ENCODE measurements around the gene FBXW2.
"Not testable (repeated sequence)": the region's sequence is repeated elsewhere in the genome, so short reads cannot be mapped to it uniquely, and the experiment has no call there.

The FBXW2 gene, protein sequence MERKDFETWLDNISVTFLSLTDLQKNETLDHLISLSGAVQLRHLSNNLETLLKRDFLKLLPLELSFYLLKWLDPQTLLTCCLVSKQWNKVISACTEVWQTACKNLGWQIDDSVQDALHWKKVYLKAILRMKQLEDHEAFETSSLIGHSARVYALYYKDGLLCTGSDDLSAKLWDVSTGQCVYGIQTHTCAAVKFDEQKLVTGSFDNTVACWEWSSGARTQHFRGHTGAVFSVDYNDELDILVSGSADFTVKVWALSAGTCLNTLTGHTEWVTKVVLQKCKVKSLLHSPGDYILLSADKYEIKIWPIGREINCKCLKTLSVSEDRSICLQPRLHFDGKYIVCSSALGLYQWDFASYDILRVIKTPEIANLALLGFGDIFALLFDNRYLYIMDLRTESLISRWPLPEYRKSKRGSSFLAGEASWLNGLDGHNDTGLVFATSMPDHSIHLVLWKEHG
- total RNA-seq, result 113 to 158 reads per million in 2 experiments

DNA sequence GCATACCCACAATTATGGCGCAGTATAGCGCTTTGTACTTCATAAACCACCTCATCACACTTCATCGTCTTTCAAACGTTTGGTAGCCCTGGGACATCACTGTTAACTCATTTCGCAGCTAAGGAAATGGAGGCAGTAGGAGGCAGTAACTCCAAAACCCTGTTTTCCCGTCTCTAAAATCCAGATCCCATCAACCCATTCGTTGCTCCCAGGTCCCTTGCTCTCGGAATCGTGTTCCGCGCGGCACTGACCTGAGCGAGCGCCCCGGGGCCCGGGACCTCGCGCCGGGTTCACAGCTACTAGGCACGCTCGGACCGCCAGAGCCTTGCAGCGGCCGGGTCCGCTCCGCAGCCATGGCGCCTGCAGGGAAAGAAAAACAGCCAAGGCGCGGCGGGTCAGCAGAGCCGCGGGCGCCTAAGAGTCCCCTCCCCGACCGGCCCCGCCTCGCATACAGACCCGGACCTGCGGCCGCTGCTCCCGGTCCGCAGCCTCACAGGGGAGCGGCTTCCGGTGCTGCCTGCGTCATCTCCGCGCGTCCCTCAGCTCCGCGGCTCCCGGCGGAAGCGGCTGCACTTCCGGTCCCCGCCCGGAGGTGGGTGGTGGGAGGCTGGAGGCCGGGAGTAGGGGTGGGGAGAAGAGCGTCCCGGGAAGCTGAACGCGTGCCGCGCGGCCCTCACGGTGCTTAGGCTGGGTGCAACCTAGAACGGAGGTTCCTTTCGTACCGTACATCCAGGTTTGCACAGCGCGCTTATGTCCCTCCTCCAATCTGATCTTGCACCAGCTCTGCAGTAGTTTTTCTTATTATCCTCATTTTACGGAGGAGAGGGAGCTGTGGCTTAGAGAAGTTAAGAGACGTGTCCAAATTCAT, at the start of gene FBXW2:
TSS of gene FBXW2 (minus strand) at position 519 of the 868 bp plus-strand sequence. CDS start 5,158 bp downstream, outside the sequence.
- peak; percentile 75 for DNase-seq (ENCODE audit: low read depth)

DNA sequence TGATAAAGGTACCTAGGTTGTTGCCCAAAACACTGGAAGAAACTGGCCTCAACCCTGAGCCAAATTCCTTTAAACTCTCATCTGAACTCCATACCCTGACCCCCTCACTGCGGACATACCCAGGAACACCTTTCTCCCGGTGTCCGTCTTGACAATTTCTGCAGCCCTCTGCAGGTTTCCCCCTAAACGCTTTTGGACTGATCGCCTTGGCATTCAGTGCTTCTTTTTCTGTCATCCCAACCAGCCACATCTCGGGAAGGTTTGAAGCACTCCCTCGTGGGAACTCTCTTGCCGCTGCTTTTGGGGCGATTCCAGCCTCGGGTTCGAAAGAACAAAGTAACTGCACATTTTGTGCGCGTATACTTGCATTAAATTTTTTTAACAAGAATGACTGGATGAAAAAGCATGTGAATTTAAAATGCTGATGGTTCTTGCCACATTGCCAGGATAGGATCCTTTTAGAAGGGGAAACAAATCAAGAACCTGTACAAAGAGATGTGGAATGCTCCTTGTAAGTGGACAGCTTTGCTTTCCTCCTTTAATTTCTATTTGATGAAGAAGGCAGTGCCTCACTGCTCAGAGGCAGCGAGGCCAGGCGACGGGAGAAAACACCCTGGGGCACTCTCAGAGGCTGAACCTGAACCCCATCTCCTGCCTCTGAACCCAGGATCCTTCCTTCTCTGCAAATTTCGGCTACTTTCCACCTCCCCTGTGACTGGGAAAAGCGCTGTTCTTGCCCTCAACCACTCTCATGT, 48.9 kb upstream of the FBXW2 start:
- no peak for DNase-seq (ENCODE audit: low read depth)

DNA sequence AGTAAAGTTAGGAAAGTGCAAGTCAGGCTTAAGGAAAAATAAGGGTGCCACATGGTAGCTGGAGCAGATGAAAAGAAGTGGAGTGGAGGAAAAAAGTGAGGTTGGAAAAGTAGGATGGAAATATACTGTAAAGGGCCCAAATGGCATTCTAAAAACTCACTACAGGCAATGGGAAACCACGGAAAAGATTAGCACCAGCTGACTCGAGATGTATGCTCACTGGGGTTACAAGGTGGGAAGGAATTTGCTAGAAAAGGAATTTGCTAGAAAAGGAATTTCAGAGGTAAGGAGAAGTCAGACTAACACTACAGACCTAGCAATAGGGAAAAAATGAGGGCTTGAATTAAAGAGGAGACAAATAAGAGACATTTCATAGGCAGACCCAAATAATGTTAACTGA, 45.9 kb upstream of the FBXW2 start:
- DNase-seq (ENCODE audit: low read depth), result no peak

DNA sequence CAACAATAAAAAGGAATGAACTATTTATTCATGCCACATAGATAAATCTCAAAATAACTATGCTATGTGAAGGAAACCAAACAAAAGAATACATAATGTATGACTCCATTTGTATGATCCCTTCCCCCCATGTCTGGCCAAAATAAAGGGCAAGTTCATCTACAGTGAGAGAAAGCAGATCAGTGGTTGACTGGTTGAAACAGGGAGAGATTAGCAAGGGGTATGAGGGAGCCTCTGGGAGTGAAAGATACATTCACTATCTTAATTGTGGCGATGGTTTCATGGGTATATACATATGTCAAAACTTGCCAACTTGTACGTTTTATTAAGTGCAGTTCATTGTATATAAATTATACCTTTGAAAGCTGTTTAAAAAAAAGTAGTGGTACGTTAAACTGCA, 44.7 kb upstream of the FBXW2 start:
- DNase-seq (ENCODE audit: low read depth), result no peak

DNA sequence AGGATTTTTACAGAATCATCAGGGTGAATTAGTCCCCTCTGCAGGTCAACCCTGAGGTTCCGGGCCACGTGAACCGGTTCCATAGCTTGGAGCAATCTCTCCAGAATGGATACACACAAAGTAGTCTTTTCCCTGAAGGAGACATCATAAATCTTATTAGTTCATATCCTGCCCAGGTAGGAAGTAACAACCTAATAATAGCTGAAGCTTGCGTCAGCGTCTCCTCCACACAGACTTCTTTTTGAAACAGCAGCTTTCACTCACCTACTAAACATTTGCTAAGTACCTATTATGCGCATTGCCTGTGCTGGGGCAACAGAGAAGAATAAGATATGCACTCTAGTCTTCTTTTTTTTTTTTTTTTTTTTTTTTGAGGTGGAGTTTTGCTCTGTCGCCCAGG, 40.1 kb upstream of the FBXW2 start:
- no peak for DNase-seq (ENCODE audit: low read depth)

DNA sequence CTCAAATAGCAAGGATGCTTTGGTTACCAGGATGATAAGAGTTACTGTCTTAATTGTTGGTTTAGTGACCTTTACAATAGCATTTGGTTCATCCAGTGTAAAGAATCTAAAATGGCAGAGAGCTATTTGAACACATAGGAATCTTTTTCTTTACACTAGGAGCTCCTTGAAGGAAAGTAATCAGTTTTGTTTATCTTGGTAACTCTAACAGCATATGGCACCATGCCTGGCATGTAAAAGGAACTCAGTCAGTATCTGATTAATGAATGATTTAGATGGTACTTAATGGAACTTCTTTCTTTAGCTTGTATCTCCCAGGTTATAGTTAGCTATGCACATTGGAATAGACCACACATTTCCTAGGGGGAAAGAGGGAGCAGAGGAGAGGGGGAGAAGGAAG, 39.6 kb upstream of the FBXW2 start:
- no peak for DNase-seq (ENCODE audit: low read depth)

DNA sequence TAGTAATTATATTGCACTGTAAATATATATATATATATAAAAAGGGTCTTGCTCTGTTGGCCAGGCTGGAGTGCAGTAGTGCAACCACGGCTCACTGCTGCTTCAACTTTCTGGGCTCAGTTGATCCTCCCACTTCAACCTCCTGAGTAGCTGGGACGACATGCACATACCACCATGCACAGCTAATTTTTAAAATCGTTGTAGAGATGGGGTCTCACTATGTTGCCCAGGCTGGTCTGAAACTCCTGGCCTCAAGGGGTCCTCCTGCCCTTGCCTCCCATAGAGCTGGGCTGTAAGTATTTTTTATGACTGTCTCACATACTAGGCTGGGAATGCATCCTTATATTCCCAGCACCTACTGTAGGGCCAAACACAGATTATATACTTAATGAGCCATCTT, 37.6 kb upstream of the FBXW2 start:
- no peak for DNase-seq (ENCODE audit: low read depth)

DNA sequence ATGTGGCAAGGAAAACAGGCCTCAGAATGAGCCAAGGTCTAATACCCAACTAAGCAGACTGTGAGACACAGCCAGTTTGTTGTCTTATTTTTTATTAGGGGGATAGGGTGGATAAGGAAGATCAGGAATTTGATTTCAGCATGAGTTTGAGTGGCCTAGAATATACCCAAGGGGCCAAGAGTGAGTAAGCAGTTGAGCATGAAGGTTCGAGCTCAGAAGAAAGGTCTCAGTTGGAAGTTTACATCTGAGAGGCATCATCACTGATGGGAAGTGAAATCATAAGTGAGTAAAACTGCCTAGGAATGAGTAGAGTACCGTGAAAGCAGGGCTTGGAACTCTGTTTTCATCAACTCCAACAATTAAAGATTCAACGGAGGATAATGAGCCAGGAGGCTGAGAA, 36.9 kb upstream of the FBXW2 start:
- DNase-seq (ENCODE audit: low read depth), result no peak

DNA sequence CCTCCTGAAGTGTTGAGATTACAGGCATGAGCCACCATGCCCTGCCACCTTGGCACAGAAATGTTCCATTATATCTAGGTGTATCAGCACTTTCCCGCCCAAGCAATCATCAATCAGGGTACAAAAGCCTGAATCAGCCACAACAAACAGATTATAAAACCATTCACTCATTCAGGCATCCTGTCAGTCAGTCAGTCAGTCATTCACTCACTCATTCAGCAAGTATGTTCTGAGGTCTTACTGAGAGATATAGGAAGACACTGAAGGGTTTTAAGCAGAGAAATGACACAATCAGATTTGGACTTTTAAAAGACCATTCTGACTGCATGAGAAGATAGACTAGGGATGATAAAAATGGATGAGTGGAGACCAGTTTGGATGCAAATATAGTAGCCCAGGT, 36.4 kb upstream of the FBXW2 start:
- no peak for DNase-seq (ENCODE audit: low read depth)

DNA sequence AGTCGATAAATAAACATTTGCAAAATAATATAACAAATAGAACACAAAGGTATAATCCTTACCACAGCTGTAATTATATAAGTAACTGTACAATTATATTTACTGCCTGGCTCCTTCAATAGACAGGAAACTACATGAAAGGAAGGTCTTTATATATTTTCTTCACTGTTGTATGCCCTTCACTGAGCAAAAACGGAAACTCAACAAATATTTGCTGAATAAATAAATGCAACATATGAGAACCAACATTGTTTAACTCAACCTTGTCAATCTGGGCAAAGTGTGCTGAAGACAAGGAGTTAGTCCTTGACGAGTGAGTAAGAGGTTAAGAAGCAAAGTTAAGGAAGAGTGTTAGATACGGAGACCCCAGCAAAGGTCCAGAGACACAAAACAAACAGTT, 26.9 kb upstream of the FBXW2 start:
- DNase-seq (ENCODE audit: low read depth), result no peak

DNA sequence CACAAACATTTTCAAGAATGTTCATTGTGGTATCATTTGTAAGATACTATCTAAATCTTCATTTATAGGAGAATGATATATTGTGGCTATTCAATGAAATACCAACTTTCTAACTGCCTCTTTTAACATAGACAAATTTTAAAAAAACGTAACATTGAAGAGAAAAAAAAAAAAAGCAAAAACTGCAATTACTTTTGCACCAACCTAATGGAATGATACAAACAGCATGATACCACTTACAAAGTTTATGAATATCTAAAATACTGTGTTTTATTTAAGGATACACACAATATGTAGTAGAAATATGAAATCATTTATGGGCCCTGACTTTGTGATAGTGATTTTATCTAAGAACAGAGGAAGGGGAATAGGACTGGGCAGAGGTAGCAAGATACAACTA, 25.4 kb upstream of the FBXW2 start:
- no peak for DNase-seq (ENCODE audit: low read depth)

DNA sequence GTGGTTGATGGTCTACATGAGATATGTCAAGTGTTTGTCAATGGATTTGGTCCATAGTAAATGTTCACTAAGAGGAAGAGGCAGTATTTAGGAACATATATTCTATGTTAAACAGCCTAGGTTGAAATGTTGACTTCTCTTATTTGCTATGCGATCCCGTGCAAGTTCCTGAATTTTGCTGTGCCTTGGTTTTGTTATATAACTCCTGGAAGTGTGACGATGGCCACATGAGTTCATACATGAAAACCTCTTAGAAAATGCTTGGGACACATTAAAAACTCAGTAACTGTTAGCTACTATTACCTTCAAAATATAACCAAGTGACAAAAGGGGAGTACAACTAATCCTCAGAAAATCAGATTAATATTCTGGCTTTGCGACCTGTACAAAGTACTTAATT, 21.9 kb upstream of the FBXW2 start:
- DNase-seq (ENCODE audit: low read depth), result no peak

DNA sequence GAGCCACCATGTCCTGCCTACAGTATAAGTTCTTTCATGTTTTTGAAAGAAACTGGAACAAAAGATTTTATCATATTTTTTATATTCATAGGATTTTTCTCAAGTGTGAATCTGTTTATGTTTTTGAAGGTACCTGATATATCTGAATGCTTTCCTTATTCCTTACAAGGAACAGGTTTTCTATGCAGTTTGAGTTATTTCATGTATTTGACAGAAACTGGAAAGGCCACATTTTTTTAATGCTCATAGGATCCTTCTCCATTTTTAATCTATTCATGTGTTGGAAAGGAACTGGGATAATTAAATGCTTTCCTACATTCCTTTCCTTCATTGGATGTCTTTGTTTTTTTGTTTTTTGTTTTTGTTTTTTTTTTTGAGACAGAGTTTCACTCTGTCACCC, 15.7 kb upstream of the FBXW2 start:
- no peak for DNase-seq (ENCODE audit: low read depth)

DNA sequence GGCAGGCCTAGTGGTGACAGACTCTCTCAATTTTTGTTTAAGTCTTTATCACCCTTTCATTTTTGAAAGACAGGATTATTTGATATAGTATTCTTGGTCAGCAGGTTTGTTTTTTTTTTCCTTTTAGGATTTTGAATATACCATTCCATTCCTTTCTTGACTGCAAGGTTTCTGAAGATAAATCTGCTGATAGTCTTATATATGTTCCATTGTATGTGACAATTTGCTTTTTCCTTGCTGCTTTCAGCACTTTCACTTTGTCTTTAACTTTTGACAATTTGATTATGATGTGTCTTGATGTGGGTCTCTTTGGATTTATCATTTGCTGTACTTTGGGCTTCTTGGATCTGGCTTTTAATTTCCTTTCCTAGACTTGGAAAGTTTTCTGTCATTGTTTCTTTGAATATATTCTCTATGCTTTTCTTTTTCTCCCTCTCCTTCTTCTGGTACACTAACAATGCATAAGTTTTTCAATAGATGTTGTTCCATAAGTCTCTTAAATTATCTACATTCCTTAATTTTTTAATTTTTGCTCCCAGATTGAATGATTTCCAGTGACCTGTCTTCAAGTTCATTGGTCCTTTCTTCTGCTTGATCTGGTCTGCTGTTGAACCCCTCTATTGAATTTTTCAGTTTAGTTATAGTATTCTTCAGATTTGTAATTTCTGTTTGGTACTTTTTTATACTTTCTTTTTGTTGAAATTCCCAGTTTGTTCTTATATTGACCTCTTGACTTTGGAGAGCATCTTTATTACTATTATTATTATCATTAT, 14.6 kb upstream of the FBXW2 start:
- DNase-seq (ENCODE audit: low read depth), result no peak

DNA sequence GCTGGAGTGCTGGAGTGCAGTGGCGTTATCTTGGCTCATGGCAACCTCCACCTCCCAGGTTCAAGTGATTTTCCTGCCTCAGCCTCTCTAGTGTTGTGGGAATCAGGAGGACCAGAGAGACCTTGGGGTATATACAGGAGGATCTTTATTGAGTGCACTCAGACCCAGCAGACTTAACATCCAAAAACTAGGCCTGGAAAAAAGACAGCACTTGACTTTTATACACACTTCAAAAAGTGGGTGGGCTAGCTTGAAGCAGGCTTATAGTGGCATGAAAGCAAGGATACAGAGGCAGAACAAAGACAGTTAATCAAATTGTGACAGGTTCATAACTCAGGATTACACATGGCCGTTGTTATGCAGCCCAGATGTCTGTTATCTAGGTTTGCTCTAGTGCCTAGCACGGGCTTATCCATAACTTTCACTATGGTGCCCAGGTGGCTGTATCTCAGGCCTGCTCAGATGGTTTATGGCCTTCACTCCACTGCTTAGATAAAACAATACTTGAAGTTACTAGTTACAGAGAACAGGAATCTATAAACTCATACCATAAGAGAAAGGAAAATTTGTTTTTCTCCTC, 11.7 kb upstream of the FBXW2 start:
- not testable (repeated sequence) for DNase-seq (ENCODE audit: low read depth)

DNA sequence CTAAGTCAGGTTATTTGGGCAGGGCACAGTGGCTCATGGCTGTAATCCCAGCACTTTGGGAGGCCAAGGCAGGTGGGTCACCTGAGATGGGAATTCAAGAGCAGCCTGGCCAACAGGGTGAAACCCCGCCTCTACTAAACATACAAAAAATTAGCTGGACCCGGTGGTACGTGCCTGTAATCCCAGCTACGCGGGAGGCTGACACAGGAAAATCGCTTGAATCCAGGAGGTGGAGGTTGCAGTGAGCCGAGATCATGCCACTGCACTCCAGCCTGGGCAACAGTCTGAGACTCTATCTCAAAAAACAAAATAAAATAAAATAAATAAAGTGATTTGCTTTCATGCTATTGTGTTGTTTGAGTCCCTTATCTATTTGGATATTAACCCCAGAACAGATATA, 8.2 kb upstream of the FBXW2 start:
- no peak for DNase-seq (ENCODE audit: low read depth)

DNA sequence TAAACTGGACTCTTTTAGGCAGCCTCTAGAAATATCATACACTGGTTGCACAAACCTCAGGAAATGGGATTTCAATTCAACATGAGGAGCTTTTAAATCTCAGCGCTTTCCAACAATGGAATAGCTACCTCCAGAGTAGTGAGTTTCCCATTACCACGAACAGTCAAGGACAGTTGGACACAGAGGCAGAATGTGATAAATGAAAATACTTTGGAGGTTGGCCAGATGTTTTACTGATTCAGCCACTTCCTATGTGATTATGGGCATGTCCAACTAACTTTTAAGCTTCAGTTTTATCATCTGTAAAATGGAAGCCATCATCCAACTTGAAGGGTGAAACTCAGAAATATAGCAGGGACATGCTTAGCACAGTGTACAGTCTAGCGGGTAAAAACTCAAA, 2.1 kb downstream of the FBXW2 start:
- no peak for DNase-seq (ENCODE audit: low read depth)

DNA sequence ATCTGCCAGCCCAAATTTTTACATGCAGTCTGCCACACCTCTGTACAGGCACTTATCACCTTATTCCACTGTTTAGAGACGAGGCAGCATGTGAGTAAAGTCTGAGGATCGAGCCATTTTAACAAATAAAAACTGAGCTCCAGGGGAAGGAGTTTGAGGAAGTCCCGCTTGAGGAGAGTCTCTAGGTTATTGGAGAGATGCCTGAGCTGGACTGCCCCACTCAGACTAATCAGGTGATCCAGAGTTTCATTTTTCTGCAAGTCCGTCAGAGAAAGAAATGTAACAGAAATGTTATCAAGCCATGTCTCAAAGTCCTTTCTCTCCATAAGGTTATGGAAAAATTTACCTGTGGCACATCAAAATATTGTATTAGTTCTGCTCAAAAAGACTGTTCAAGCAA, 5.3 kb downstream of the FBXW2 start:
- DNase-seq (ENCODE audit: low read depth), result no peak

DNA sequence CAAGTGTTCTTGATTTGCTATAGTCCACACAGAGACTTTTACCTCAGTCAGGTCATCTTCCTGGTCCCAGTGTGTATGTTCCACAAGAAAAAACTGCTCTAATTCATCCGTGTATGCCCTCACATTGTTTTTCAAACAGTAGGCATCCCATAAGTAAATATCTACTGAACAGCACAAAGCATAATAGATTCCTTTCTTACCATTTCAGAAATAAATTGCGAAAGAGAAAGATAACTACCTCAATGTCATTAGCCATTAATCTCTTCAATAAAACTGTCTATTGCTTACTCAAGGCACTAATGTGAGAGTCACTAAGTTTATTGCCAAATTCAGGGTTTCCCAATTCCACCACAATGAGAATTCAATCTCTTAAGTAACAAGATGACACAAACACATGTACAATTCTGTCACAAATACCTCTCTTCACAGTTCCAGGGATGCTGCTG, 9.6 kb downstream of the FBXW2 start:
- no peak for DNase-seq (ENCODE audit: low read depth)

DNA sequence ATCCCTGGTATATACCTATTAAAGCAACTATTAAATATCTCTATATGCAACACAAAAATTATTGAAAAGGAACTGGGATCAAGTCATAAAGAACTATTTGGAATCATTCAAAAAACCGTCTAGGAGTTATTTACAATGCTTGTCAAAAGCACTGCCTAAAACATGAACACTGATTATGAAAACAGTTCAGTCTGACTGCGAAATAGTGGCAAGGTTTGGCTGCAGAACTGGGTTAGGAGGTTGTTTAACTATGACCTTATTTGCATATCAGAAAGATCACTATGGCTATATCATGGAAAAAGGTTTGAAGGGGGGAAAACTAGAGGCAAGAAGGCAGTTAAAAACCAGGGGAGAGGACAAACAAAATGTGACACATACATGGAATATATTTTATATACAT, 12.0 kb downstream of the FBXW2 start:
- no peak for DNase-seq (ENCODE audit: low read depth)

DNA sequence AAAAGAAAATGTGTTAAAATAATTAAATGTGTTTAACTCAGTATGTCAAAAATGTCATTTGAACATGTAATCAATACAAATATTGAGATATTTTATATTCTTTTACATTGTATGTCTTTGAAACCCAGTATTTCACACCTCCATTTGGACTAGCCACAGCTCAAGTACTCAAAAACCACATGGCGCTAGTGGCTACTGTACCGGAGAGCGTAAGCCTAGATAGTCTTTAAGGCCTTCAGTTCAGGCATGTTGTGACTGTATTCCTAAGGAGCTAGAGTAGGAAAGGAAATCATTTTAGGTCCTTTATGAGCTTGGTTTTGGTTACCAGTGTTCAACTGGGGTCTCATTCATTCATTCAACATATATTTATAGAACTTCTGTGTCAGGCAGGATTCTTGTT, 12.8 kb downstream of the FBXW2 start:
- DNase-seq (ENCODE audit: low read depth), result no peak

All from T follicular helper cell (primary cell).